Measurements from ENCODE around the gene MADD.

The MADD gene

GRCh38 chr11:47253660-47254059 lies 16.3 kb upstream of the MADD start:
- DNase-seq (ENCODE audit: low spot score) = no peak

- no peak for DNase-seq (ENCODE audit: low spot score)
These were observed 15.5 kb upstream of the MADD start for GRCh38 chr11:47254386-47254785.

GRCh38 chr11:47256374-47256773 lies 13.6 kb upstream of the MADD start:
- no peak for DNase-seq (ENCODE audit: low spot score)

GRCh38 chr11:47257177-47257516 lies 12.8 kb upstream of the MADD start:
- DNase-seq (ENCODE audit: low spot score) = no peak

GRCh38 chr11:47257517-47258316 lies 12.2 kb upstream of the MADD start, which contains the start of gene NR1H3:
Gene NR1H3 (plus strand): TSS chr11:47257996. CDS start chr11:47259217, 1,221 bp downstream.
- no peak for DNase-seq (ENCODE audit: low spot score)

- no peak for DNase-seq (ENCODE audit: low spot score)
These were observed 11.5 kb upstream of the MADD start for GRCh38 chr11:47258317-47258902.

- peak; percentile 70 for DNase-seq (ENCODE audit: low spot score)
These were observed 10.5 kb upstream of the MADD start for GRCh38 chr11:47259232-47259977.

GRCh38 chr11:47260366-47260765 lies 9.6 kb upstream of the MADD start:
- no peak for DNase-seq (ENCODE audit: low spot score)

- no peak for DNase-seq (ENCODE audit: low spot score)
These were observed 8.6 kb upstream of the MADD start for GRCh38 chr11:47261291-47261800.

GRCh38 chr11:47264119-47264518 lies 5.8 kb upstream of the MADD start:
- DNase-seq (ENCODE audit: low spot score) = no peak

GRCh38 chr11:47264521-47264920 lies 5.4 kb upstream of the MADD start:
- no peak for DNase-seq (ENCODE audit: low spot score)

GRCh38 chr11:47267876-47268275 lies 2.1 kb upstream of the MADD start:
- no peak for DNase-seq (ENCODE audit: low spot score)

GRCh38 chr11:47268448-47269001 lies 1.4 kb upstream of the MADD start:
- no peak for DNase-seq (ENCODE audit: low spot score)

GRCh38 chr11:47269002-47269828 lies 718 bp upstream of the MADD start:
- peak; percentile 93 for DNase-seq (ENCODE audit: low spot score)

- no peak for DNase-seq (ENCODE audit: low spot score)
These were observed 668 bp downstream of the MADD start for GRCh38 chr11:47270331-47271271.

GRCh38 chr11:47271328-47271727 lies 1.4 kb downstream of the MADD start:
- DNase-seq (ENCODE audit: low spot score) = no peak

GRCh38 chr11:47271961-47272661 lies 2.2 kb downstream of the MADD start:
- no peak for DNase-seq (ENCODE audit: low spot score)

- no peak for DNase-seq (ENCODE audit: low spot score)
These were observed 2.8 kb downstream of the MADD start for GRCh38 chr11:47272706-47273105.

- no peak for DNase-seq (ENCODE audit: low spot score)
These were observed 4.7 kb downstream of the MADD start for GRCh38 chr11:47274495-47275235.

All from germinal center (tissue), 1 donor.